GM15510 (cell line): ENCODE data around the gene PLA2G4C.

Source experiments
- POLR2A ChIP-seq: IDR thresholded peaks from 3 replicates; pipeline ENCODE4 v1.6.1; 2011; ENCODE audit warnings: borderline replicate concordance; ENCODE audit not compliant: insufficient read length; ENCODE audit errors: extremely low read depth

Gene PLA2G4C

GRCh38 chr19:48090281-48090802 is 20.3 kb downstream of the PLA2G4C start:
- TF ChIP-seq POLR2A: no peak

GRCh38 chr19:48085904-48086864 is 24.4 kb downstream of the PLA2G4C start:
- TF ChIP-seq POLR2A: no peak

- no peak for TF ChIP-seq POLR2A
These were observed 25.5 kb downstream of the PLA2G4C start for GRCh38 chr19:48085076-48085475.

GRCh38 chr19:48081106-48081505 is 29.5 kb downstream of the PLA2G4C start:
- no peak for TF ChIP-seq POLR2A

- TF ChIP-seq POLR2A: no peak
These were observed 41.2 kb downstream of the PLA2G4C start for GRCh38 chr19:48069435-48069834.

- no peak for TF ChIP-seq POLR2A
These were observed 46.1 kb downstream of the PLA2G4C start for GRCh38 chr19:48064509-48064908.

GRCh38 chr19:48061401-48062344 is 48.9 kb downstream of the PLA2G4C start:
- no peak for TF ChIP-seq POLR2A

GRCh38 chr19:48060381-48060780 is 50.2 kb downstream of the PLA2G4C start:
- TF ChIP-seq POLR2A: no peak

- no peak for TF ChIP-seq POLR2A
These were observed 51.3 kb downstream of the PLA2G4C start for GRCh38 chr19:48059331-48059730.

- TF ChIP-seq POLR2A: no peak
These were observed 56.8 kb downstream of the PLA2G4C start for GRCh38 chr19:48053856-48054255.

GRCh38 chr19:48053076-48053475 is 57.5 kb downstream of the PLA2G4C start:
- no peak for TF ChIP-seq POLR2A

- no peak for TF ChIP-seq POLR2A
These were observed 59.1 kb downstream of the PLA2G4C start for GRCh38 chr19:48051335-48052033.

- no peak for TF ChIP-seq POLR2A
These were observed 66.1 kb downstream of the PLA2G4C start for GRCh38 chr19:48044561-48044960.

- TF ChIP-seq POLR2A: no peak
These were observed 66.8 kb downstream of the PLA2G4C start, which contains the start of gene CABP5 for GRCh38 chr19:48043675-48044258. Gene CABP5 (minus strand): TSS chr19:48044079. CDS start chr19:48043922, 157 bp downstream.
